Measurements from ENCODE around the gene SOX10. TPM values are rescaled to one million over a fixed set of nuclear protein-coding genes. Genes with fewer than 3 reads are reported as not detected.

SOX10 gene
- total RNA-seq, 1 experiment from 2014 or later, result 2.4 TPM

GRCh38 chr22:37930270-37930951 is 53.9 kb downstream of the SOX10 start:
- no peak overlapping the region for H3K9ac ChIP-seq (ENCODE audit: extremely low read depth, insufficient read length, low read length)
- H2BK5ac ChIP-seq (ENCODE audit: insufficient read length, low read length), result no peak overlapping the region
- no peak overlapping the region for H4K5ac ChIP-seq (ENCODE audit: insufficient read length, low read depth, low read length)
- H4K8ac ChIP-seq (replicated peaks; ENCODE audit: insufficient read length, low read depth, low read length), result no peak overlapping the region
- no peak overlapping the region for H3K4ac ChIP-seq (ENCODE audit: low read depth, low read length)
- H2AFZ ChIP-seq (ENCODE audit: low read length), result no peak overlapping the region
- H3K23me2 ChIP-seq (ENCODE audit: insufficient read length, low read depth, low read length, poor library complexity, severe bottlenecking), result no peaks in the 10 kb centered on the region
- H2BK20ac ChIP-seq (ENCODE audit: low read depth, low read length, poor library complexity, severe bottlenecking), result no peak overlapping the region
- no peak overlapping the region for H4K91ac ChIP-seq (ENCODE audit: insufficient read length, low read depth, low read length)
- no peaks in the 10 kb centered on the region for H3K4me1 ChIP-seq (ENCODE audit: insufficient read depth, low read length)
- no CpG with 5 or more reads among the region's 11 CpGs for WGBS (ENCODE audit: extremely low coverage, insufficient read length, low lambda C conversion rate)
- H3K18ac ChIP-seq (ENCODE audit: insufficient read length, low read depth, low read length), result no peak overlapping the region
- H3K23ac ChIP-seq (ENCODE audit: insufficient read length, low read depth, low read length), result no peak overlapping the region
- no peak overlapping the region for H3K27ac ChIP-seq (ENCODE audit: insufficient read length, low read depth, low read length)
- no peak overlapping the region for H3K56ac ChIP-seq (ENCODE audit: insufficient read length, low read depth, low read length)
- H3K4me1 Mint-ChIP-seq, result peaks cover 8 to 9% of the 10 kb centered on the region in 2 experiments
- H3K14ac ChIP-seq (ENCODE audit: insufficient read depth, low read length), result no peak overlapping the region
- H3K9me3 Mint-ChIP-seq, result no peaks in the 10 kb centered on the region
- H3T11ph ChIP-seq (ENCODE audit: low read length), result no peak overlapping the region
- TF ChIP-seq CTCF (conservative IDR thresholded peaks at IDR 0.05), result peak; percentile 59
- H2BK15ac ChIP-seq (ENCODE audit: low read depth, low read length), result no peak overlapping the region; the same call in 1 of the 2 replicates
- H2AK5ac ChIP-seq (ENCODE audit: insufficient read length, low read length), result no peak overlapping the region
- no peak overlapping the region for H3K4me3 Mint-ChIP-seq
- H3K27me3 ChIP-seq (ENCODE audit: insufficient read depth, low read length), result no peaks in the 10 kb centered on the region
- H2BK12ac ChIP-seq (ENCODE audit: insufficient read length, low read depth, low read length), result no peak overlapping the region
- H3K27ac Mint-ChIP-seq, result no peak overlapping the region
- DNase-seq, result peak; percentile 56
- H4K20me1 ChIP-seq (ENCODE audit: control insufficient read depth, insufficient read depth, insufficient read length), result no peaks in the 10 kb centered on the region
- no peaks in the 10 kb centered on the region for H3K27me3 Mint-ChIP-seq (ENCODE audit: low read depth)
- H3K4me2 ChIP-seq (ENCODE audit: insufficient read depth, insufficient read length, low read length), result no peak overlapping the region
- H3K9me3 ChIP-seq (ENCODE audit: control insufficient read depth, low read depth, low read length), result no peaks in the 10 kb centered on the region
- no peaks in the 10 kb centered on the region for H3K79me2 ChIP-seq (ENCODE audit: insufficient read depth, low read length)
- H2BK120ac ChIP-seq (ENCODE audit: low read depth, low read length, poor library complexity, severe bottlenecking), result no peak overlapping the region
- H3K36me3 Mint-ChIP-seq (ENCODE audit: insufficient read depth in 1 of 3, low read depth in 3 of 3), result peaks cover 0 to 58% (median 25%) of the 10 kb centered on the region in 3 experiments; a peak in 6 of 7 replicates
- H3K79me1 ChIP-seq (ENCODE audit: insufficient read depth, low read depth, low read length, poor library complexity, severe bottlenecking), result no peaks in the 10 kb centered on the region

Data from H9 (cell line).